Neural progenitor cell (in vitro differentiated cells): ENCODE data around the gene MAPK4. TPM values are rescaled to one million over a fixed set of nuclear protein-coding genes. Genes with fewer than 3 reads are reported as not detected.
"Not testable (repeated sequence)": the region's sequence is repeated elsewhere in the genome, so short reads cannot be mapped to it uniquely, and the experiment has no call there.

Experiments
- DNase-seq: peaks from one replicate; pipeline ENCODE4 v3.0.0-alpha.2; 2016; ENCODE audit warnings: low spot score
- H2AFZ ChIP-seq: fragments of 200-600 bp; sonication (generic); replicated peaks from 2 replicates; pipeline ENCODE4 v1.6.1; 2016; ENCODE audit warnings: antibody characterized with exemption
- H3F3A ChIP-seq: fragments of 200-600 bp; sonication (generic); 2 replicates; pipeline ENCODE4 v1.6.1; 2016; ENCODE audit warnings: antibody characterized with exemption, low read depth
- H3K27ac ChIP-seq: fragments of 200-600 bp; sonication (generic); 2 replicates; pipeline ENCODE4 v1.5.1; 2016; ENCODE audit warnings: mild to moderate bottlenecking
- H3K27me3 ChIP-seq: fragments of 200-600 bp; sonication (generic); 2 replicates; pipeline ENCODE4 v1.6.1; 2016; ENCODE audit warnings: mild to moderate bottlenecking, moderate library complexity
- H3K36me3 ChIP-seq: fragments of 200-600 bp; sonication (generic); 2 replicates; pipeline ENCODE4 v1.5.1; 2016
- H3K4me1 ChIP-seq: fragments of 200-600 bp; sonication (generic); 2 replicates; pipeline ENCODE4 v1.6.1; 2016; ENCODE audit warnings: mixed run types
- H3K4me2 ChIP-seq: fragments of 200-600 bp; sonication (generic); 2 replicates; pipeline ENCODE4 v1.6.1; 2016
- H3K4me3 ChIP-seq: fragments of 200-600 bp; sonication (generic); 2 replicates; pipeline ENCODE4 v1.5.1; 2016
- H3K79me2 ChIP-seq: fragments of 200-600 bp; sonication (generic); 2 replicates; pipeline ENCODE4 v1.6.1; 2016; ENCODE audit warnings: low read depth
- H3K9ac ChIP-seq: fragments of 200-600 bp; sonication (generic); 2 replicates; pipeline ENCODE4 v1.6.1; 2016
- H3K9me3 ChIP-seq: fragments of 200-600 bp; sonication (generic); 2 replicates; pipeline ENCODE4 v1.5.1; 2016; ENCODE audit warnings: low read depth
- H4K20me1 ChIP-seq: fragments of 200-600 bp; sonication (generic); 2 replicates; pipeline ENCODE4 v1.6.1; 2016; ENCODE audit warnings: low read depth
- H3K27ac Mint-ChIP-seq: 3 replicates; pipeline ENCODE4 v1.8.0; 2021; ENCODE audit warnings: mixed read lengths
- H3K27me3 Mint-ChIP-seq: 2 replicates; pipeline ENCODE4 v1.8.0; 2022; ENCODE audit warnings: low read depth, mild to moderate bottlenecking, inconsistent platforms, moderate library complexity, mixed read lengths; ENCODE audit not compliant: insufficient read depth
- H3K36me3 Mint-ChIP-seq: 3 replicates; pipeline ENCODE4 v1.8.0; 2021; ENCODE audit warnings: mixed read lengths
- H3K4me1 Mint-ChIP-seq: 3 replicates; pipeline ENCODE4 v1.8.0; 2021; ENCODE audit warnings: mixed read lengths
- H3K4me3 Mint-ChIP-seq: 3 replicates; pipeline ENCODE4 v1.8.0; 2021; ENCODE audit warnings: mild to moderate bottlenecking, moderate library complexity, mixed read lengths
- H3K9me3 Mint-ChIP-seq: 3 replicates; pipeline ENCODE4 v1.8.0; 2020; ENCODE audit warnings: mixed read lengths
- EZH2 ChIP-seq: fragments of 200-600 bp; sonication (generic); IDR thresholded peaks from 2 replicates; pipeline ENCODE4 v1.6.1; 2017; ENCODE audit warnings: antibody characterized with exemption, mild to moderate bottlenecking, moderate library complexity
- EZH2phosphoT487 ChIP-seq: fragments of 200-600 bp; sonication (generic); IDR thresholded peaks from 2 replicates; pipeline ENCODE4 v1.6.1; 2017; ENCODE audit warnings: antibody characterized with exemption
- total RNA-seq: library from RNA; depleted of rRNA; stranded (reverse); fragments of >200 nt; gene quantifications from 2 replicates; pipeline ENCODE4 v1.2.3, GENCODE V29; 2015; ENCODE audit warnings: low replicate concordance
- TF ChIP-seq, protein P1 (sequence below): fragments of 200-600 bp; sonication (generic); IDR thresholded peaks from 2 replicates; pipeline ENCODE4 v1.5.1; 2017; ENCODE audit warnings: antibody characterized with exemption, mild to moderate bottlenecking

MAPK4 gene
- total RNA-seq, 1 donor from 2014 or later, result 7.0 TPM

DNA sequence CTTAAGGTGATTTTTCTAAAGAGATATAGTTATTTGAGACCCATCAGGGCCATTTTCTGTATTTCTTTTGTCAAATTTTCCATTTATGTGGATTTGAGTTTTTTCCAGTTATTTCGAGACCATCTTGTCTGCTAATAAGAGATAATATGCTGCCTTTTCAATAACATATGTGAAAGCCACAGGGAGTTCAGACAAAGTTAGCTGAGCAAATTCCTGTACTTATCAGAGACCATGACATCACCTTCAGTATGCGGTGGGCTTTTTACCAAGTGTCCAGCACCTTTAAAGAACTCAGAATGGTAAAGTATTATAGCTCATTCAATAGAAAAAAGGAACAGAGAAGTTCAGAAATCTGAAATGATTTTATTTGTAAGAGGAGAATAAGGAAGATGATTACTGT is 11.7 kb downstream of the MAPK4 start:
- no peaks in the 10 kb centered on the region for H3K79me2 ChIP-seq
- H3K9me3 Mint-ChIP-seq, result peaks cover 21% of the 10 kb centered on the region
- peaks cover 16% of the 10 kb centered on the region for H3K36me3 Mint-ChIP-seq
- no peaks in the 10 kb centered on the region for H3K9me3 ChIP-seq
- no peak overlapping the region for H3K27ac Mint-ChIP-seq
- TF ChIP-seq, protein P1, sequence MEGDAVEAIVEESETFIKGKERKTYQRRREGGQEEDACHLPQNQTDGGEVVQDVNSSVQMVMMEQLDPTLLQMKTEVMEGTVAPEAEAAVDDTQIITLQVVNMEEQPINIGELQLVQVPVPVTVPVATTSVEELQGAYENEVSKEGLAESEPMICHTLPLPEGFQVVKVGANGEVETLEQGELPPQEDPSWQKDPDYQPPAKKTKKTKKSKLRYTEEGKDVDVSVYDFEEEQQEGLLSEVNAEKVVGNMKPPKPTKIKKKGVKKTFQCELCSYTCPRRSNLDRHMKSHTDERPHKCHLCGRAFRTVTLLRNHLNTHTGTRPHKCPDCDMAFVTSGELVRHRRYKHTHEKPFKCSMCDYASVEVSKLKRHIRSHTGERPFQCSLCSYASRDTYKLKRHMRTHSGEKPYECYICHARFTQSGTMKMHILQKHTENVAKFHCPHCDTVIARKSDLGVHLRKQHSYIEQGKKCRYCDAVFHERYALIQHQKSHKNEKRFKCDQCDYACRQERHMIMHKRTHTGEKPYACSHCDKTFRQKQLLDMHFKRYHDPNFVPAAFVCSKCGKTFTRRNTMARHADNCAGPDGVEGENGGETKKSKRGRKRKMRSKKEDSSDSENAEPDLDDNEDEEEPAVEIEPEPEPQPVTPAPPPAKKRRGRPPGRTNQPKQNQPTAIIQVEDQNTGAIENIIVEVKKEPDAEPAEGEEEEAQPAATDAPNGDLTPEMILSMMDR, result no peak
- no peak for TF ChIP-seq EZH2phosphoT487
- no peak for TF ChIP-seq EZH2
- H3K4me1 ChIP-seq, result peaks cover 19% of the 10 kb centered on the region
- no peak overlapping the region for H3K4me3 Mint-ChIP-seq
- peaks cover 17% of the 10 kb centered on the region for H3K4me1 Mint-ChIP-seq
- no peaks in the 10 kb centered on the region for H3K36me3 ChIP-seq
- H3F3A ChIP-seq, result peaks cover 10% of the 10 kb centered on the region
- H4K20me1 ChIP-seq, result no peaks in the 10 kb centered on the region
- H3K9ac ChIP-seq, result no peak overlapping the region
- no peak for DNase-seq
- no peaks in the 10 kb centered on the region for H3K27me3 Mint-ChIP-seq
- H3K27me3 ChIP-seq, result no peaks in the 10 kb centered on the region
- no peak overlapping the region for H3K27ac ChIP-seq
- no peak overlapping the region for H3K4me2 ChIP-seq
- H3K4me3 ChIP-seq, result no peak overlapping the region
- no peak overlapping the region for H2AFZ ChIP-seq

DNA sequence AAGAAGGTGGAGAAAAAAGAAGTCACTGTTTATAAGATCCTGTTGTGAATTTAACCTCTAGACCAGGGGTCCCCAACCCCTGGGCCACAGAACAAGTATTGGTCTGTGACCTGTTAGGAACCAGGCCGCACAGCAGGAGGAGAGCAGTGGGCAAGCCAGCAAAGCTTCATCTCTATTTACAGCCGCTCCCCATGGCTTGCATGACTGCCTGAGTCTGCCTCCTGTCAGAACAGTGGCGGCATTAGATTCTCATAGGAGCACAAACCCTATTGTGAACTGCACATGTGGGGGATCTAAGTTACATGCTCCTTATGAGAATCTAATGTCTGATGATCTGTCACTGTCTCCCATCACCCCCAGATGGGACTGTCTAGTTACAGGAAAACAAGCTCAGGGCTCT is 13.3 kb downstream of the MAPK4 start:
- H3K4me2 ChIP-seq, H3K27me3 ChIP-seq, H3K27ac ChIP-seq, H3K36me3 ChIP-seq, H3K4me3 Mint-ChIP-seq, H3K9ac ChIP-seq, H3K4me3 ChIP-seq, H3K27me3 Mint-ChIP-seq, H3K27ac Mint-ChIP-seq, H2AFZ ChIP-seq, H3K9me3 ChIP-seq, H3K79me2 ChIP-seq, H3F3A ChIP-seq, H4K20me1 ChIP-seq: not testable (repeated sequence)
- peak; percentile 40 for DNase-seq
- peaks cover 12% of the 10 kb centered on the region for H3K36me3 Mint-ChIP-seq
- peaks cover 18% of the 10 kb centered on the region for H3K9me3 Mint-ChIP-seq
- peaks cover 19% of the 10 kb centered on the region for H3K4me1 ChIP-seq
- peaks cover 17% of the 10 kb centered on the region for H3K4me1 Mint-ChIP-seq

DNA sequence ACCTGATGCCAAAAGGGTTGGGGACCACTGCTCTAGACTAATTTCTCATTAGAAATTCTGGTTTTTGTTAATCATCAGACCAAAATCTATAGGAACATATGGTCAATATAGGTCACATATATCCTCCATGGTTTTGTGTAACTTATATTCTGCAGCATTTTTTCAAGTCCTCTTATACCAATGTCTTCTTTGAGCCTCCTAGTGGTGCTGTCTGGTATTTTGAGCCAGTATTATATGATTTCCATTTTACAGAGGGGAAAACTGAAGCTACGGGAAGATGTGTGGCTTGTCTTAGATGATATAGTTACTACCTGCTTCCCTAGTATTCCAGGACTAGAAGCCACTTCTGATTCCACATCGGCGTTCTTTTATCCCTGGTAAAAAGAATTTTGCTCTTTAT is 13.8 kb downstream of the MAPK4 start:
- H3K27ac ChIP-seq, result no peak overlapping the region
- H4K20me1 ChIP-seq, result no peaks in the 10 kb centered on the region
- H3K9ac ChIP-seq, result no peak overlapping the region
- H3K4me1 Mint-ChIP-seq, result peaks cover 19% of the 10 kb centered on the region
- no peak overlapping the region for H3K4me3 Mint-ChIP-seq
- no peaks in the 10 kb centered on the region for H3K27me3 ChIP-seq
- H3K36me3 ChIP-seq, result no peaks in the 10 kb centered on the region
- TF ChIP-seq, protein P1, result peak; percentile 42
- TF ChIP-seq EZH2phosphoT487, result no peak
- no peaks in the 10 kb centered on the region for H3K9me3 ChIP-seq
- no peaks in the 10 kb centered on the region for H3K79me2 ChIP-seq
- H3K36me3 Mint-ChIP-seq, result peaks cover 15% of the 10 kb centered on the region
- no peak overlapping the region for H3K4me3 ChIP-seq
- H2AFZ ChIP-seq, result no peak overlapping the region
- H3K27ac Mint-ChIP-seq, result no peak overlapping the region
- DNase-seq, result no peak
- H3F3A ChIP-seq, result peaks cover 10% of the 10 kb centered on the region
- H3K27me3 Mint-ChIP-seq, result peaks cover 3% of the 10 kb centered on the region
- H3K9me3 Mint-ChIP-seq, result peaks cover 14% of the 10 kb centered on the region
- peaks cover 19% of the 10 kb centered on the region for H3K4me1 ChIP-seq
- no peak overlapping the region for H3K4me2 ChIP-seq

DNA sequence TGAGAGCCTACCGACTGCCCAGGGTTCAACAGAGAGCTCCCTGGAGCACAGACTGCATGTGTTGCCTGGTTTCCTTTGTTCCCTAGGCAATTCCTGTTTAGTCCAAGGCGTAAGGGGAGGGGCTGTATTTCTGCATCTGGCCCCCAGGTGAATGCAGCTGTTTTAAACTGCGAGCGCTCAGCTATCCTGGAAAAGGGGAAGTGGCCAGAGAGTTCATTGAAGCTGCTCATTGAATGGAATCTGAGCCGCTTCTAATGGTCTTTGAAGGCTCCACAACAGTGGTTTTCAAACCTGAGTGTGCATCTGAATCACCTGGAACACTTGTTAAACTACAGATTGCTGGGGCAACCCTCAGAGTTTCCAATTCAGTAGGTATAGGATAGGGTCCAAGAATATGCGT is 18.1 kb downstream of the MAPK4 start:
- no peak for DNase-seq
- Mint-ChIP-seq H3K27me3 (peaks cover 5% of the 10 kb centered on the region), H3K4me1 (peaks cover 20% of the 10 kb centered on the region), H3K36me3 (peaks cover 15% of the 10 kb centered on the region), H3K27ac (no peak overlapping the region), H3K4me3 (no peak overlapping the region), H3K9me3 (peaks cover 6% of the 10 kb centered on the region)
- no peaks in the 10 kb centered on the region for H3F3A ChIP-seq
- no peaks in the 10 kb centered on the region for H3K36me3 ChIP-seq
- H3K4me2 ChIP-seq, result no peak overlapping the region
- H3K27me3 ChIP-seq, result no peaks in the 10 kb centered on the region
- H3K79me2 ChIP-seq, result no peaks in the 10 kb centered on the region
- no peak for TF ChIP-seq EZH2phosphoT487
- TF ChIP-seq, protein P1, result no peak
- no peak for TF ChIP-seq EZH2
- no peak overlapping the region for H3K4me3 ChIP-seq
- no peaks in the 10 kb centered on the region for H3K9me3 ChIP-seq
- H4K20me1 ChIP-seq, result no peaks in the 10 kb centered on the region
- no peak overlapping the region for H2AFZ ChIP-seq
- peaks cover 18% of the 10 kb centered on the region for H3K4me1 ChIP-seq
- no peak overlapping the region for H3K27ac ChIP-seq
- H3K9ac ChIP-seq, result no peak overlapping the region
